Fibroblast of pulmonary artery (primary cell): Measurements from ENCODE around the gene AGGF1.
"Not testable (repeated sequence)": the region's sequence is repeated elsewhere in the genome, so short reads cannot be mapped to it uniquely, and the experiment has no call there.

Source experiments
- DNase-seq: peaks from one replicate; pipeline ENCODE4 v3.0.0-alpha.2; 2010; ENCODE audit warnings: low read depth
- H3K4me3 ChIP-seq: replicated peaks from 2 replicates; pipeline ENCODE4 v1.5.1; 2011; ENCODE audit warnings: low read depth, mild to moderate bottlenecking, control low read depth, low read length, moderate library complexity
- TF ChIP-seq, protein P1 (sequence below): IDR thresholded peaks from 2 replicates; pipeline ENCODE4 v1.5.1; 2011; ENCODE audit warnings: mild to moderate bottlenecking, control low read depth, low read length, inconsistent platforms; ENCODE audit errors: missing control alignments

Gene AGGF1

GRCh38 chr5:77030097-77031071 is at the start of gene AGGF1:
TSS of gene AGGF1 (plus strand) at chr5:77030404. CDS start at chr5:77030767, 363 bp downstream.
- H3K4me3 ChIP-seq = peak within 1 kb of the TSS; percentile 68
- DNase-seq = peak; percentile 95
- TF ChIP-seq, protein P1, sequence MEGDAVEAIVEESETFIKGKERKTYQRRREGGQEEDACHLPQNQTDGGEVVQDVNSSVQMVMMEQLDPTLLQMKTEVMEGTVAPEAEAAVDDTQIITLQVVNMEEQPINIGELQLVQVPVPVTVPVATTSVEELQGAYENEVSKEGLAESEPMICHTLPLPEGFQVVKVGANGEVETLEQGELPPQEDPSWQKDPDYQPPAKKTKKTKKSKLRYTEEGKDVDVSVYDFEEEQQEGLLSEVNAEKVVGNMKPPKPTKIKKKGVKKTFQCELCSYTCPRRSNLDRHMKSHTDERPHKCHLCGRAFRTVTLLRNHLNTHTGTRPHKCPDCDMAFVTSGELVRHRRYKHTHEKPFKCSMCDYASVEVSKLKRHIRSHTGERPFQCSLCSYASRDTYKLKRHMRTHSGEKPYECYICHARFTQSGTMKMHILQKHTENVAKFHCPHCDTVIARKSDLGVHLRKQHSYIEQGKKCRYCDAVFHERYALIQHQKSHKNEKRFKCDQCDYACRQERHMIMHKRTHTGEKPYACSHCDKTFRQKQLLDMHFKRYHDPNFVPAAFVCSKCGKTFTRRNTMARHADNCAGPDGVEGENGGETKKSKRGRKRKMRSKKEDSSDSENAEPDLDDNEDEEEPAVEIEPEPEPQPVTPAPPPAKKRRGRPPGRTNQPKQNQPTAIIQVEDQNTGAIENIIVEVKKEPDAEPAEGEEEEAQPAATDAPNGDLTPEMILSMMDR = no peak

DNA sequence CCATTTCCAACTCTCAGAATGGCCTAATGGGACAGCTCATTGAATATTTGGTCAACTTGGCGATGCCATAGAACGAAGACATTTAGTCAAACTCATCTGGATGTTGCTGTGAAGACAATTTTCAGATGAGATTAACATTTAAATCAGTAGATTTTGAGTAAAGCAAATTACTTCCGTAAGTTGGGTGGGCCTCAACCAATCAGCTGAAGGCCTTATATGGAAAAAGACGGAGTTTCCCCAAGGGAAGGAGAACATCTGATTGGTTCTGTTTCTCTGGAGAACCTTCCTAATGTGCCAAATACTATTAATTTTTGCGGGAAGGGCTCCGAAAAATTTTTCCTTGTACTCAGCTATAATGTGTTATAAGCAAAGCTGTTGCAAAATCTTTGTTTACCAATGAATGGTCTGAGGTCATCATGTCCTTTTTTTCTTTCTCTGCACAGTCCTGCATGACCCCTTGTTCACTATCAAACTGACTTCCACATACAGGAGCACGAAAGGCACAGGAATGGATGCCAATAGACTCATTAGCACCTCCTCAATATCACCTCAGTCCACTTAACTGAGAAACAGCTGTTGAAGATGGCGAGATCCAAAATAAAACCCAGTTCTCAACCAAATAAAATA is 49.6 kb upstream of the AGGF1 start:
- DNase-seq = no peak
- TF ChIP-seq, protein P1 = no peak
- no peak overlapping the region for H3K4me3 ChIP-seq

- no peak overlapping the region for H3K4me3 ChIP-seq
- no peak for DNase-seq
- TF ChIP-seq, protein P1 = no peak
Observed at GRCh38 chr5:76982450-76982849, 47.8 kb upstream of the AGGF1 start.

GRCh38 chr5:76983468-76983867 is 46.7 kb upstream of the AGGF1 start:
- peak; percentile 51 for DNase-seq
- TF ChIP-seq, protein P1 = no peak

GRCh38 chr5:76986825-76987526 is 43.2 kb upstream of the AGGF1 start:
- no peak for DNase-seq
- TF ChIP-seq, protein P1 = no peak
- no peak overlapping the region for H3K4me3 ChIP-seq

More at GRCh38 chr5:76983468-76983867, 46.7 kb upstream of the AGGF1 start:
- no peak overlapping the region for H3K4me3 ChIP-seq

DNA sequence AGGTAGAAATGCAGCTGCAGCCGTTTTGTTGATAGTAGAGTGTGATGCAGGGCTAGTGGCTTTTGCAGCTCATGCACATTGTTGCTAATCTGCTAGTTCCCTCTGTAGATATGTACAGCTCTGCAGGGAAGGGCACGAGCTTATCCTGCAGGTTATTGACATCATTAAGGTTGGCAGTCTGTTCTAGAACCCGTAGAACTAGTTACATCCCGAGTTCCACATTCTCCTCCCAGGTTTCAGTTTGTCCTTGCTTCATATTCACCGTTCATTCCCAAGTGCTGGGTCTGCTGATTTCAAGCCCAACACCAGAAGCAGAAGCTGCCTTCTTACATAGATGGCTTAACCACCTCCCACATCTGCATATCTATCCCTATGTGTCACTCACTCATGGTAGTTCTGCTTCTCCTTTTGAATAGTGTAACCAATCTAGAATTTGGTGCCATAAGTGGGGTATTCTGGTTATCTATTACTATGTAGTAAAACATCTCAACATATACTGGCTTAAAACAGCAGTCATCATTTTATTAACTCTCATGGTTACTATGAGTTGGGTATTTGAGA is 39.2 kb upstream of the AGGF1 start:
- TF ChIP-seq, protein P1 = no peak
- H3K4me3 ChIP-seq = no peak overlapping the region
- no peak for DNase-seq

- not testable (repeated sequence) for DNase-seq, H3K4me3 ChIP-seq
Observed at GRCh38 chr5:76993436-76993835, 36.8 kb upstream of the AGGF1 start.
